ENCODE results near the gene ARMH1.

The ARMH1 gene

DNA sequence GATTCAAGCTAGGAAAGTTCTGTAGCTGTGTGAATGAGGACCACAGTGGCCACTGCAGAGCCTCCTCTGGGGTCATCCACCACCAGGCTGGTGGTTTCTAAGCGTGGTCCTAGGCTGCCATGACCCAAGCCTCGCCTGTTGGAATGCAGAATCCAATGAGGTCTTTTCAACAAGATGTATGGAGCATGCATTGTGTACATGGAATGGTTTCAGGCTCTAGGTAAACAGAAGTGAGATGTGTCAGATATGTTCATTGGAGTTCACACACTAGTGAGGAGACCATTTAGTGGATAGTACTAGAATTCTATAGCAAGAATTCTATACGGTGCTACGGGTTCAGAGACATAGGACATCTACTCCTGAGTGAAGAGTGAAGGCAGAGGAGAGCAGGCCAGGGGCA lies 45.8 kb downstream of the ARMH1 start:
- peak overlapping the region; percentile 78; the same call in 1 of the 2 replicates for H3K27ac ChIP-seq (ENCODE audit: low read depth, low read length)
- H3K27me3 ChIP-seq (ENCODE audit: control insufficient read depth, low read length), result no peaks in the 10 kb centered on the region
- H4K20me1 ChIP-seq (ENCODE audit: control insufficient read depth, insufficient read depth, low read depth, low read length), result no peaks in the 10 kb centered on the region
- TF ChIP-seq, protein P1, sequence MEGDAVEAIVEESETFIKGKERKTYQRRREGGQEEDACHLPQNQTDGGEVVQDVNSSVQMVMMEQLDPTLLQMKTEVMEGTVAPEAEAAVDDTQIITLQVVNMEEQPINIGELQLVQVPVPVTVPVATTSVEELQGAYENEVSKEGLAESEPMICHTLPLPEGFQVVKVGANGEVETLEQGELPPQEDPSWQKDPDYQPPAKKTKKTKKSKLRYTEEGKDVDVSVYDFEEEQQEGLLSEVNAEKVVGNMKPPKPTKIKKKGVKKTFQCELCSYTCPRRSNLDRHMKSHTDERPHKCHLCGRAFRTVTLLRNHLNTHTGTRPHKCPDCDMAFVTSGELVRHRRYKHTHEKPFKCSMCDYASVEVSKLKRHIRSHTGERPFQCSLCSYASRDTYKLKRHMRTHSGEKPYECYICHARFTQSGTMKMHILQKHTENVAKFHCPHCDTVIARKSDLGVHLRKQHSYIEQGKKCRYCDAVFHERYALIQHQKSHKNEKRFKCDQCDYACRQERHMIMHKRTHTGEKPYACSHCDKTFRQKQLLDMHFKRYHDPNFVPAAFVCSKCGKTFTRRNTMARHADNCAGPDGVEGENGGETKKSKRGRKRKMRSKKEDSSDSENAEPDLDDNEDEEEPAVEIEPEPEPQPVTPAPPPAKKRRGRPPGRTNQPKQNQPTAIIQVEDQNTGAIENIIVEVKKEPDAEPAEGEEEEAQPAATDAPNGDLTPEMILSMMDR (IDR thresholded peaks at IDR 0.05; ENCODE audit: low read depth, low read length, poor library complexity, severe bottlenecking), result no peak
- TF ChIP-seq EZH2phosphoT487 (IDR thresholded peaks at IDR 0.05; ENCODE audit: borderline replicate concordance, low read length), result no peak
- H3K4me3 ChIP-seq (ENCODE audit: low read length), result no peak overlapping the region
- H3K9me2 ChIP-seq (replicated peaks; ENCODE audit: control insufficient read depth, low read length), result no peaks in the 10 kb centered on the region
- no peaks in the 10 kb centered on the region for H3K9me3 ChIP-seq (ENCODE audit: control insufficient read depth, insufficient read depth, low read length)
- H3K4me1 ChIP-seq (ENCODE audit: control insufficient read depth, low read length), result peaks cover 74% of the 10 kb centered on the region
- no peaks in the 10 kb centered on the region for H3K79me2 ChIP-seq (ENCODE audit: control insufficient read depth, low read length)
- peak overlapping the region; percentile 40; the same call in 1 of the 2 replicates for H3K4me2 ChIP-seq (ENCODE audit: low read length)
- no peaks in the 10 kb centered on the region for H3K36me3 ChIP-seq (ENCODE audit: control insufficient read depth, low read length)
- H3F3A ChIP-seq (ENCODE audit: control insufficient read depth, insufficient read depth), result peaks cover 11% of the 10 kb centered on the region

DNA sequence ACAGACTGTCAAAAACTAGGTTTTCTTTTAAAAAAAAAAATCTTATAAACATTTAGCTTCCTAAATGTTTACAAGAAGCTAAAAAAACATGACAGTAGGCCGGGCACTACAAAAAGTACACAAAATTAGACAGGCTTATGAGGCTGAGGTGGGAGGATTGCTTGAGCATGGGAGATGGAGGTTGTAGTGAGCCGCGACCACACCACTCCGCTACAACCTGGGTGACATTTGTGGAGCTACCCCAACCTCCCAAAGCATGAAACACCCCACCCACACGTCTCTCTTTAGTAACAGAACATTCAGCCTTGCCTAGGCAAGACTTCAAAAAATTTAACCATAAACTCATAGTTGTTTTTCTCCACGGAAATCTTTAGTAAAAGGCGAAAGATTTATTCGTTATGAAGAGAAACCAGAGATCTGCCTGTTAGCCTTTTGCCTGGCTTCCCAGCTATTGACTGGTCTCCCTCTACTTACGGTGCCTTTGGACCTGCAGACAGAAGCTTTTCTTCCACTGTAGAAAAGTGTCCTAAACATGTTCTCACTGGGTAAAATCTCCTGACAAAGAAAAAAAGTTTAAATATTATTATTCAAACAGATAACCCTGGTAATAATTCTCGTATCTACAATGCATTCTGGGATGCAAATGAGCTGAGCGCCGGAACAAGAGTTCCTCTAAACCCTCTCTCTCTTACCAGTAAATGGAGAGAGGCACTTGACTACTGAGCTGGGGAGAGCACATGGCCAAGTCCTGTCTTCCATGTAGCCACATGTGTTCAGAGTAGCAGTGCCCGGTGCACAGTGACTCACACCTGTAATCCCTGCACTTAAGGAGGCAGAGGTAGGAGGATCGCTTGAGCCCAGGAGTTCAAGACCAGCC lies 47.2 kb downstream of the ARMH1 start:
- no peaks in the 10 kb centered on the region for H3K9me3 ChIP-seq (ENCODE audit: control insufficient read depth, insufficient read depth, low read length)
- H3K4me3 ChIP-seq (ENCODE audit: low read length), result no peak overlapping the region; the same call in 1 of the 2 replicates
- no peaks in the 10 kb centered on the region for H3K79me2 ChIP-seq (ENCODE audit: control insufficient read depth, low read length)
- H3K36me3 ChIP-seq (ENCODE audit: control insufficient read depth, low read length), result no peaks in the 10 kb centered on the region
- no peak for TF ChIP-seq EZH2phosphoT487 (IDR thresholded peaks at IDR 0.05; ENCODE audit: borderline replicate concordance, low read length)
- TF ChIP-seq, protein P1 (IDR thresholded peaks at IDR 0.05; ENCODE audit: low read depth, low read length, poor library complexity, severe bottlenecking), result no peak
- peaks cover 62% of the 10 kb centered on the region for H3K4me1 ChIP-seq (ENCODE audit: control insufficient read depth, low read length)
- H3K27me3 ChIP-seq (ENCODE audit: control insufficient read depth, low read length), result no peaks in the 10 kb centered on the region
- peaks cover 11% of the 10 kb centered on the region for H3F3A ChIP-seq (ENCODE audit: control insufficient read depth, insufficient read depth)
- peak overlapping the region; percentile 78 for H3K27ac ChIP-seq (ENCODE audit: low read depth, low read length)
- no peaks in the 10 kb centered on the region for H4K20me1 ChIP-seq (ENCODE audit: control insufficient read depth, insufficient read depth, low read depth, low read length)
- no peaks in the 10 kb centered on the region for H3K9me2 ChIP-seq (replicated peaks; ENCODE audit: control insufficient read depth, low read length)
- H3K4me2 ChIP-seq (ENCODE audit: low read length), result peak overlapping the region; percentile 92

DNA sequence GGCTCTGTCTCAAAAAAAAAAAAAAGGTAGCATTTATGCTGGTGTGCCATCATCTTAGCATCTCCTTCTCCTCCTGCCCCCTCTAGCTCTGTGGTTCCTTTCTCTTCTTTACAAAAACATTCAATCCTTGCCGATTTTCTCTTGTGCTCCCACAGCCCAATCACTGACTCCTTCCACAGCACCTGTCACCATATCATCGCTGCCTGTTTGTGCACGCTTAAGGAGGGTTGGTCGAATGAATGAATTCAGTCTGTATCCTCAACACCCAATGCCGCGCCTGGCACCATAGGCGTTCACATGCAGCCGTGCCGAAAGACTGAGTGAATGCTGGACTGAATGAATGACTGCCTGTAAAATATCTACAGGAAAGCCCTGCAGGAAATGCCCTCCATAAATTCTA lies 48.5 kb downstream of the ARMH1 start:
- Histone ChIP-seq H3K9me3 (ENCODE audit: control insufficient read depth, insufficient read depth, low read length) (no peaks in the 10 kb centered on the region), H3K36me3 (ENCODE audit: control insufficient read depth, low read length) (no peaks in the 10 kb centered on the region), H3K27me3 (ENCODE audit: control insufficient read depth, low read length) (no peaks in the 10 kb centered on the region), H3K4me2 (ENCODE audit: low read length) (peak overlapping the region; percentile 92), H3K27ac (ENCODE audit: low read depth, low read length) (peak overlapping the region; percentile 78), H3K9me2 (replicated peaks; ENCODE audit: control insufficient read depth, low read length) (no peaks in the 10 kb centered on the region), H3K4me1 (ENCODE audit: control insufficient read depth, low read length) (peaks cover 55% of the 10 kb centered on the region), H3K4me3 (ENCODE audit: low read length) (peak overlapping the region; percentile 67), H4K20me1 (ENCODE audit: control insufficient read depth, insufficient read depth, low read depth, low read length) (no peaks in the 10 kb centered on the region), H3K79me2 (ENCODE audit: control insufficient read depth, low read length) (no peaks in the 10 kb centered on the region), H3F3A (ENCODE audit: control insufficient read depth, insufficient read depth) (peaks cover 11% of the 10 kb centered on the region)
- TF ChIP-seq, protein P1 (IDR thresholded peaks at IDR 0.05; ENCODE audit: low read depth, low read length, poor library complexity, severe bottlenecking), result no peak
- TF ChIP-seq EZH2phosphoT487 (IDR thresholded peaks at IDR 0.05; ENCODE audit: borderline replicate concordance, low read length), result no peak

Measured in DOHH2 (cell line).